Skeletal muscle satellite cell (primary cell): ENCODE results near the gene EIF4A3.

Experiments used
- H3K27me3 ChIP-seq: 2 replicates; pipeline ENCODE4 v1.7.0; 2013; ENCODE audit warnings: low read length; ENCODE audit not compliant: control insufficient read depth, insufficient read depth
- H3K36me3 ChIP-seq: 2 replicates; pipeline ENCODE4 v1.7.0; 2013; ENCODE audit warnings: mild to moderate bottlenecking, control low read depth, low read length; ENCODE audit not compliant: insufficient read depth
- H3K4me1 ChIP-seq: 2 replicates; pipeline ENCODE4 v1.7.0; 2013; ENCODE audit warnings: low read length; ENCODE audit not compliant: control insufficient read depth, insufficient read depth
- H3K4me2 ChIP-seq: 2 replicates; pipeline ENCODE4 v1.7.0; 2013; ENCODE audit warnings: mild to moderate bottlenecking, low read length
- H3K4me3 ChIP-seq: 2 replicates; pipeline ENCODE4 v1.7.0; 2013; ENCODE audit warnings: low read length
- H3K9ac ChIP-seq: 2 replicates; pipeline ENCODE4 v1.7.0; 2013; ENCODE audit warnings: mild to moderate bottlenecking, low read depth, low read length, moderate library complexity
- H3K9me3 ChIP-seq: replicated peaks from 2 replicates; pipeline ENCODE4 v1.7.0; 2013; ENCODE audit warnings: mild to moderate bottlenecking, control low read depth, low read length

EIF4A3 gene

DNA sequence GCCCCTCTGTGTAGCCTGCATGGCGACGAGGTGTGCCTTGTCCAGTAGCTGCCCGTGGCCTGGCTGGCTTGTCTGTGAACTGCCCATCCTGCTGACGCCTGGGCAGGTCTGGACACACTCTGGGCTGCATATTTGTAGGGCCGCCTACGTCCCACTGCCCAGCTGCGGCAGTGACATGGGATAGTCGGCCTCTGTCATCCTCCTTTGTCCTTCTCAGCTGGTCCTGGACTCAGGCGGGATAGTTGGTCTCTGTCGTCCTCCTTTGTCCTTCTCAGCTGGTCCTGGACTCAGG, 37.4 kb upstream of the EIF4A3 start:
- Histone ChIP-seq H3K9me3 (no peaks in the 10 kb centered on the region), H3K36me3 (no peaks in the 10 kb centered on the region), H3K9ac (no peak overlapping the region), H3K4me3 (no peak overlapping the region), H3K4me2 (no peak overlapping the region), H3K27me3 (peaks cover 20% of the 10 kb centered on the region), H3K4me1 (peaks cover 12% of the 10 kb centered on the region)

DNA sequence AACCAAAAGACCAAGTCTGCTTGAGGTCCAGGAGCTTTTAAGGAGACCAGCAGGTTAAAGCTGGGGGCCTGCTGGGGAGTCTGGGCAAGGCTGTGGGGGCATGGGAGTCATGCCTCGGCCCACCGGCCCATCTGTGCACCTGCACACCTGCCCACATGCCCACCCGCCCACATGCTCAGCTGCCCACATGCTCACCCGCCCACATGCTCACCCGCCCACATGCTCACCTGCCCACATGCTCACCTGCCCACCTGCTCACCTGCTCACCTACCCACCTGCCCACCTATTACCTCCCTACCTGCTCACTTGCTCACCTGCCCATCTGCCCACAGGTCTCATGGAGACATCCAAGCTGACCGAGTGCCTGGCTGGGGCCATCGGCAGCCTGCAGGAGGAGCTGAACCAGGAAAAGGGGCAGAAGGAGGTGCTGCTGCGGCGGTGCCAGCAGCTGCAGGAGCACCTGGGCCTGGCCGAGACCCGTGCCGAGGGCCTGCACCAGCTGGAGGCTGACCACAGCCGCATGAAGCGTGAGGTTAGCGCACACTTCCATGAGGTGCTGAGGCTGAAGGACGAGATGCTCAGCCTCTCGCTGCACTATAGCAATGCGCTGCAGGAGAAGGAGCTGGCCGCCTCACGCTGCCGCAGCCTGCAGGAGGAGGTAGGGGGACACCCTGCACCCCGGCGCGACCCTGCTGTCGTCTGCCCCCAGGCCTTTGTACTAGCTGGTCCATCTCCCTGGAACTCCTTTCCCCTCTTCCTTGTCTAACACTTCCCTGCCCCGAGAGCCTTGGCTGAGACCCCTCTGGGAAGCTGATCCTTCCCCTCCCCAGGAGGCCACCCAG, 36.9 kb upstream of the EIF4A3 start:
- H3K4me2 ChIP-seq = no peak overlapping the region
- H3K27me3 ChIP-seq = peaks cover 23% of the 10 kb centered on the region
- no peak overlapping the region for H3K9ac ChIP-seq
- H3K4me1 ChIP-seq = peaks cover 12% of the 10 kb centered on the region
- no peak overlapping the region for H3K4me3 ChIP-seq
- no peaks in the 10 kb centered on the region for H3K9me3 ChIP-seq
- H3K36me3 ChIP-seq = no peaks in the 10 kb centered on the region

DNA sequence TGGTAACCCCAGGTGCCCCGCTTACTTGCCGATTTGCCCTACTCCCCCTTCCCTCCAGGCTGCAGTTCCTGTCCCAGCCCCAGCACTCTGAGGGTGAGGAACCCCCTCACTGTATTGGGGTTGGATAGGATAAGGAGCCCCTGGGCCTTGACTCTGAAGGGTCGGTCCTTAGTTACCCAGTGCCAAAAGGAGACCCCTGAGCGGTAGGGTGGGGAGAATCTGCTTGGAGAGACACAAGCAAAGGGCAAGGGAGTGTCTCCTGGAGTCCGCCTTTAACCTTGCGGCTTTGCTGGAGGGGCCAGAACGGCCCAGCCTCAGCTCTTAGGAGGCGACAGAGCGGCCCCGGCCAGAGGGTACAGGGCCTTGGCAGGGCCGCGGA, 35.9 kb upstream of the EIF4A3 start:
- Histone ChIP-seq H3K9ac (no peak overlapping the region), H3K36me3 (no peaks in the 10 kb centered on the region)

DNA sequence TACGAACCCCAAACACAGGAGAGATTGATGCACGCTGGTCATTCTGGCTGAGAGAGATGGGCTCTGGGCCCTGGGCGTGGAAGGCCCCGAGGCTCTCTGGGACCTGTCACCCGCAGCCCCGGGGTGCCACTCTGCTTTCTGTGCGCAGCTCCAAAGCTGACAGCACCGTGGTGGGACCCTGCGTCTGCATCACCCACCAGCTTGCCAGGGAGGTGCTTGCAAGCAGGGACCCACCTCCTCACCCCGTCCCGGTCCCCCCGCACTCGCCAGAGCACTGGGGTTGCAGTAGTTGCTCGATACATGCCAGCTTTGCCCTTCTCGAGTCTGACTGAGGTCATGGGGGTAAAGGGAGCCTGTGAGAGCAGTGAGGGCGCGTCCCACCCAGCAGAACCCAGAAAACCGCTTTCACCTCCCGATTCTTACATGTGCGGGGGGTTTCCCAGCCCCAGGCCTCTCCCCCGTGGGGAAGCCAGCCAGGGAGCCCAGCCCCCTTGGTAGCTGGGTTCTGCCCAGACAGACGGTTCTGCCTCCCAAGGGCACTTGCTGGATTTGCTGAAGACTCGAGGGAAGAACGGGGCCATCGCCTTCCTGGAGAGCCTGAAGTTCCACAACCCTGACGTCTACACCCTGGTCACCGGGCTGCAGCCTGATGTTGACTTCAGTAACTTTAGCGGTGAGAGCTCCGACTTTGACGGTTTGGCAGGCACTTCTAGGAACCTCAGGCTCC, 35.4 kb upstream of the EIF4A3 start:
- Histone ChIP-seq H3K4me3 (no peak overlapping the region), H3K27me3 (peaks cover 28% of the 10 kb centered on the region), H3K36me3 (no peaks in the 10 kb centered on the region), H3K4me2 (no peak overlapping the region), H3K9ac (no peak overlapping the region), H3K9me3 (no peaks in the 10 kb centered on the region), H3K4me1 (peaks cover 6% of the 10 kb centered on the region)

More for the DNA sequence above, 35.9 kb upstream of the EIF4A3 start:
- Histone ChIP-seq H3K27me3 (peaks cover 27% of the 10 kb centered on the region), H3K4me2 (no peak overlapping the region), H3K4me3 (no peak overlapping the region), H3K4me1 (peaks cover 11% of the 10 kb centered on the region), H3K9me3 (no peaks in the 10 kb centered on the region)

DNA sequence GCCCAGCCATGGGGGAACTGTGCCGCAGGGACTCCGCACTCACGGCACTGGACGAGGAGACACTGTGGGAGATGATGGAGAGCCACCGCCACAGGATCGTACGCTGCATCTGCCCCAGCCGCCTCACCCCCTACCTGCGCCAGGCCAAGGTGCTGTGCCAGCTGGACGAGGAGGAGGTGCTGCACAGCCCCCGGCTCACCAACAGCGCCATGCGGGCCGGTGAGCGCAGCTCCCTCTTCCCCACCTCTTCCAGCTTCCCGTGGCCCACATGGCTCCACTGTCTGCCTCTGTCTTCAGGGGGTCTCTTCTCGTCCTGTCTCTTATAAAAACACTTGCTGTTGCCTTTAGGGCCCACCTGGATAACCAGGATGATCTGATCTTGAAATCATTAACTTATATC, 34.5 kb upstream of the EIF4A3 start:
- no peaks in the 10 kb centered on the region for H3K4me1 ChIP-seq
- peaks cover 28% of the 10 kb centered on the region for H3K27me3 ChIP-seq
- no peak overlapping the region for H3K9ac ChIP-seq
- H3K4me3 ChIP-seq = no peak overlapping the region
- no peaks in the 10 kb centered on the region for H3K36me3 ChIP-seq
- H3K4me2 ChIP-seq = no peak overlapping the region
- no peaks in the 10 kb centered on the region for H3K9me3 ChIP-seq

DNA sequence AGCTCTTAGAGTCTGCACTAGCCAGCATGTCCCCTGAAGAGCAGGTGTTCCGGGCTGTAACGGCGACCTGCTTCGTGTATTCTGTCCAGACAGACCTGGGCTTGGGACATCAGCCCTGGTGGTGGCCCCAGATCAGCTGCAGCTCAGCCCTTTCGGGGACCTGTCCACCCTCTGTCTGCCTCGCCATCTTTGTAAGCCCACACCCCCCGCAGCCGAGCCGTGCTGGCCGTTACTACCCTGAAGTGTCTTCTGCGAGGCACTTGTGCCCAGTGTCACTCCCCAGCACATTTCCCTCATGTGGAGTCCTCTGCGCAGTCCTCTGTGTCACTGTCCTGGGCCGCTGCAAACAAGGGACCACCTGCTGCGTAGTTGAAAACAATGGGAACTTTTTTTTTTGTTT, 33.3 kb upstream of the EIF4A3 start:
- Histone ChIP-seq H3K9me3 (no peaks in the 10 kb centered on the region), H3K9ac (no peak overlapping the region), H3K4me1 (peaks cover 5% of the 10 kb centered on the region), H3K4me3 (no peak overlapping the region), H3K4me2 (no peak overlapping the region), H3K27me3 (peaks cover 28% of the 10 kb centered on the region), H3K36me3 (no peaks in the 10 kb centered on the region)

DNA sequence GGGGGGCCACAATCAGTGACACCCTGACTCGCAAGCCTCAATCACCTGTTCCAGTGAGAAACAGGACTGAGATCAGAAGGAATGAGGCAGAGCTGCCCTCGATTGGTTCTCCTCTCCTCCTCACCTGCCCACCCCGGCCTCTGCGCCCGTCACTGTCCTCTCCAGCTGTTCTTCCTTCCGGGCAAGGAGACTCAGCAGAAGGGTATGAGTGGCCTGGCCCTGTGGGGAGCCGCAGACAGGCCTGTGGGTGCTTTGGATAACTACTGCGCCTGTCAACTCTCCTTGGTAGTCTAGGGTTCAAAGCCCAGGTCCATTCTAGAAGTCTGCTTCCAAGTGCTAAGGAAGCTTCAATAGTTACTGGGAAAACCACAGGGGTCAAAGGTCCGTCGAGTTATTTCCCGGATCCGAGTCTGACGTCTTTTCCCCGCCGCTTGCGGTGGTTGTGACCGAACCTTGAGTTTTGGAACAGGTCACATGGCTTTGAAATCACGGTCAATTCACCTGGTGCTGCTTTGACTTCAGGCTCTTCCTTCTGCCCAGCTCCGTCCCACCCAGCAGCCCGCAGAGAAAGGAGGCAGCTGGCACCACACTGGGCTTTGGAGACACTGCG, 31.2 kb upstream of the EIF4A3 start:
- H3K9ac ChIP-seq = no peak overlapping the region
- no peaks in the 10 kb centered on the region for H3K9me3 ChIP-seq
- H3K27me3 ChIP-seq = peaks cover 28% of the 10 kb centered on the region
- peaks cover 6% of the 10 kb centered on the region for H3K4me1 ChIP-seq
- no peak overlapping the region for H3K4me3 ChIP-seq
- H3K4me2 ChIP-seq = no peak overlapping the region
- H3K36me3 ChIP-seq = no peaks in the 10 kb centered on the region

DNA sequence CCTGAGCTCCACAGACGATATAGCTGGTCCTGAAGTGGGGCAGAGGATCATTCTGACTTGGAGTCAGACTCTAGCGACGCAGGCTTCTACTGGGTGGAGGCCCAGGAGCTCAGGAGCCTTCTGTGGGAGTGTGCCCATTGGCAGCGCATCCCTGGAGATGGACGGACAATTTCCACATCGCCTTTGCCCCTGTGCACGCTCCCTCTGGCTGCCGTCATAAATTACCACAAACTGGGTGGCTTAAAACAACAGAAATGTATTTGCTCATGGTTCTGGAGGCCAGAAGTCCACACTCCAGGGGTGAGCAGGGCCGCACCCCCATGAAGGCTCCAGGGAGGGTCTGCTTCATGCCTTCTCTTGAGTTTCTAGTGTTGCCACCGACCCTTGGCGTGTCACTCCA, 29.8 kb upstream of the EIF4A3 start:
- Histone ChIP-seq H3K4me2 (no peak overlapping the region), H3K9ac (no peak overlapping the region), H3K4me3 (no peak overlapping the region), H3K27me3 (peaks cover 26% of the 10 kb centered on the region), H3K9me3 (no peaks in the 10 kb centered on the region), H3K4me1 (peaks cover 6% of the 10 kb centered on the region), H3K36me3 (no peaks in the 10 kb centered on the region)

DNA sequence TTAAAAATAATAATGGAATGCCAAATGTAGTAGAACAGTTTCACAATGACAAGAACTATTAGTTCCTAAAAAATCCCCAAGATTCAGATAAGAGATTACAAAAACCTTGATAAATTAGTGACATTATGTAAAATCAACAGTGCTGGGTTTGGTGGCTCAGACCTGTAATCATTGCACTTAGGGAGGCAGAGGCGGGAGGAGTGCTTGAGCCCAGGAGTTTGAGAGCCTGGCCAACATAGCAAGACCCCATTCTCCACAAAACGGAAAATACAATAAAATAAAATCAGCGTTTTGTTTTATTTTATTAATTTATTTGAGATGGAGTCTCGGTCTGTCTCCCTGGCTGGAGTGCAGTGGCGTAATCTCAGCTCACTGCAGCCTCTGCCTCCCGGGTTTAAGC, 27.0 kb upstream of the EIF4A3 start:
- Histone ChIP-seq H3K27me3 (peaks cover 34% of the 10 kb centered on the region), H3K36me3 (no peaks in the 10 kb centered on the region), H3K4me1 (peaks cover 6% of the 10 kb centered on the region), H3K9me3 (no peaks in the 10 kb centered on the region), H3K4me3 (no peak overlapping the region), H3K4me2 (no peak overlapping the region), H3K9ac (no peak overlapping the region)

DNA sequence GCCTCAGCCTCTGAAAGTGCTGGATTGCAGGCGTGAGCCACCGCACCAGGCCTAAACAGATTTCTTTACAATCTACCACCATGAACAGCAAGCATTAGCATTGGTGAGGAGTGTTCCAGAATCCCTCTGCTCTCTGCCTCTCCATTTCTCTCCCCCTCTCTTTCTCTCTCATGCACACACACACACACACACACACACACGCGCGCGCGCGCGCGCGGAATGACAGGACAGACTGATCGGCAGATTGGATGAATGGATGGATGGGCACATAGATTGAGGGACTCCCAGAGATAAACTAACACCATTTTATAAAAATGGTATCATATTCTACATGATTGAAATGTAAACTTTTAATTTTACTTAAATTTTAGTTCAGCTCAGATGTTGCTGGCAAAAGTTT, 26.2 kb upstream of the EIF4A3 start:
- H3K9ac ChIP-seq = no peak overlapping the region

DNA sequence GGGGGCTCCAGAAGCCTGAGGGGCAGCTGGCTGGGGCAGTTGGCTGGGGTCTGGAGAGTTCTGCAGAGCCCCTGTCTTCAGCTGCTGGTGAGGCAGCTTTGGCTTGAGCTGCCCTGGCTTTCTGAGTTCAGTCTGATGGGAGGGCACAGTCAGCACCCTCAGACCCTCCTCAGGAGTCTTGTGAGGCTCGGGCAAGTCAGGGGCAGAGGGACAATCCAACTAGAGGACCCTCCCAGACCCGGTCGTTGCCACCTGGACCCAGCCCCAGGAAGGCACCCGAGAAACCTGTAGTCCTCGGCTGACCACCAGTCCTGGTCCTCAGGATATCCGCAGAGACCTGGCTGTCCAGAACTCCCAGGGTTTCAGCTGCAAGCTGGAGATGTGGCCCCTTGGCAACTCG, 24.8 kb upstream of the EIF4A3 start:
- Histone ChIP-seq H3K9ac (no peak overlapping the region), H3K4me3 (no peak overlapping the region), H3K36me3 (no peaks in the 10 kb centered on the region), H3K9me3 (no peaks in the 10 kb centered on the region), H3K27me3 (peaks cover 33% of the 10 kb centered on the region), H3K4me1 (peaks cover 6% of the 10 kb centered on the region), H3K4me2 (no peak overlapping the region)

More for the DNA sequence above, 26.2 kb upstream of the EIF4A3 start:
- Histone ChIP-seq H3K9me3 (no peaks in the 10 kb centered on the region), H3K4me3 (no peak overlapping the region), H3K4me2 (no peak overlapping the region), H3K36me3 (no peaks in the 10 kb centered on the region), H3K27me3 (peaks cover 37% of the 10 kb centered on the region), H3K4me1 (peaks cover 6% of the 10 kb centered on the region)
